HG03575 (cell line): Measurements from ENCODE around the gene DDX49.
"Not testable (repeated sequence)": the region's sequence is repeated elsewhere in the genome, so short reads cannot be mapped to it uniquely, and the experiment has no call there.

Experiments used
- ATAC-seq: cut with Tn5 transposase; IDR thresholded peaks from one replicate; pipeline ENCODE4 v1.9.1; 2021; ENCODE audit not compliant: unreplicated experiment, insufficient number of reproducible peaks, low FRiP score; ENCODE audit errors: extremely low read depth

The DDX49 gene

DNA sequence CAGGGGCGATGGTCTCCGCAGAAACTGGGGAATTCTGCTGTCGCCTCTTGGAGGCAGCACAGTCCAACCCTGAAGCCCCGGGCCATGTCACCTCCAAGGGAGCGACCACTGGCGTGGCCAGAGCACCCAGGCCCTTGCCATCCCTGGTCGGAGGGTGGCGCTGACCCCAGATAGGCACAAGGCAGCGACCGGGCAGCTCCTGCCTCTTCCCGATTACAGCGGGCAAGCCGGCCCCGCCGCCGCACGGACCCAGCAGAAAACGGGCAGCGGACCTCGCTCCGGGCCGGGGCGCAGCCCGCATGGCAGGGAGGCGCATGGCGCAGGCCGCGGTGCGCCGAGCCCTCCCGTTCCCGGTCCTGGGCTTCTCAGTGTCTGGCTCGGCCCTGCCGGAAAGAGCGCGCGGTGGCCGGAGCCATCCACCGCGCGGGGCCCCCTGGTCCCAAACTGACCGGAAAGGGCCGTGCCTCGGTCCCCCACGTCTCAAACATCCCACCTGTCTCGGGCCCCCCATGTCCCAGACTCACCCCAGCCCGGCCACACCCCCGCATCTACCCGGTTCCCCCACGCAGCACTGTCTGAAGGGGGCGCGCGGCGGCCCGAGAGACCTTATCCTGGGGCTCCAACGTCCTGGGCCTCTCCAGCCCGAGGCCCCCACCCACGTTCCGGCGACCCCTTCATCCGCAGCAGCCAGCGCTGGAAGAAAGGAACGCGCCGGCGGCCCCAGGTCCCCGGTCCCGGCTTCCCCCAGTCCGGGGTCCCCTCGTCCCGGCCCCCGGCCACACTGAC, 24.3 kb upstream of the DDX49 start:
- no peak for ATAC-seq

GRCh38 chr19:18895824-18896341, 23.6 kb upstream of the DDX49 start, which contains the start of gene CERS1:
Gene CERS1, minus strand, starts transcription at chr19:18896158. Its CDS starts 86 bp downstream, at chr19:18896072.
- ATAC-seq, result no peak

- no peak for ATAC-seq
These were observed 23.1 kb upstream of the DDX49 start for GRCh38 chr19:18896421-18896841.

GRCh38 chr19:18897094-18898029, 22.2 kb upstream of the DDX49 start:
- ATAC-seq, result no peak

DNA sequence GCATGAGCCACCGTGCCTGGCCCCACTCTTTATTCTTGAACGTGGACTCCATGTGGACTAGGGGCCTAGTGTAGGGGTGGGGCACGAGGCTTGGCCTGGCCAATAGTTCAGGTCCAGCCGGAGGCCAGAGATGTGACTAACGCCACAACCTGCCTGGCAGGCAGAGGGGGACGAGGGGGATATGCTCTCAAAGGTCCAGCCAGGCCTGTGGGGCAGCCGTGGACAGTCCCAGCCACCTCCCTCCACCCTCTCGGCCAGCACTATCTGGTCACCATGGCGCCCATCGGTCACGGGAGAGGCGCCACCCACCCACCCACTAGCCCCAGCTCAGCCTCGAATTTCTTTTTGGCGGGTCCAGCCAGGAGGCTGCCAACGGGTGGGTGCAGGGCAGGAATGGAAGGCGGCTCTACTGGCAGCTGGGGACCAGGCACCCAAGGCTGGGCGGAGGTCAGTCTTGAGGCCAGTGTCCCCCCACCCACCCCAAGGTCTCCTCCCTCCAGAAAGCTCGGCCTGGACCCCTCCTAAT, 21.4 kb upstream of the DDX49 start:
- no peak for ATAC-seq

GRCh38 chr19:18898607-18899408, 20.7 kb upstream of the DDX49 start:
- ATAC-seq, result no peak

- ATAC-seq, result no peak
These were observed 19.6 kb upstream of the DDX49 start for GRCh38 chr19:18899624-18900560.

GRCh38 chr19:18900700-18901481, 18.6 kb upstream of the DDX49 start:
- no peak for ATAC-seq

DNA sequence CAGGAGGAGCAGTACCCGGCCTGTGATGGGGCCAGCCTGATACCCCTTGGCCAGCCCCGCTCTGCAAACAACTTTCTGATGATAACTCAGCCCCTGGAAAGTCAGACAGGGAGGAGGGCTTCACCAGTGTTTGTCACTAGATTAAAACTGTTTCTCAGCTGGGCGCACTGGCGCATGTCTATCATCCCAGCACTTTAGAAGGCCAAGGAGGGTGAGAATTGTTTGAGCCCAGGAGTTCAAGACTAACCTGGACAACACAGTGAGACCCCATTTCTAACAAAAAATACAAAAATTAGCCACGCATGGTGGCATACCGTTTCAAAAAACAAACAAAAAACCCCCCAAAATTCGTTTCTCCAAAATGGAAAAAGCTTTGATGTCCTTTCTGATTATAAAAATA, 18.0 kb upstream of the DDX49 start:
- no peak for ATAC-seq

- not testable (repeated sequence) for ATAC-seq
These were observed 17.0 kb upstream of the DDX49 start for GRCh38 chr19:18902519-18902918.

GRCh38 chr19:18903156-18904037, 16.1 kb upstream of the DDX49 start:
- ATAC-seq, result no peak

DNA sequence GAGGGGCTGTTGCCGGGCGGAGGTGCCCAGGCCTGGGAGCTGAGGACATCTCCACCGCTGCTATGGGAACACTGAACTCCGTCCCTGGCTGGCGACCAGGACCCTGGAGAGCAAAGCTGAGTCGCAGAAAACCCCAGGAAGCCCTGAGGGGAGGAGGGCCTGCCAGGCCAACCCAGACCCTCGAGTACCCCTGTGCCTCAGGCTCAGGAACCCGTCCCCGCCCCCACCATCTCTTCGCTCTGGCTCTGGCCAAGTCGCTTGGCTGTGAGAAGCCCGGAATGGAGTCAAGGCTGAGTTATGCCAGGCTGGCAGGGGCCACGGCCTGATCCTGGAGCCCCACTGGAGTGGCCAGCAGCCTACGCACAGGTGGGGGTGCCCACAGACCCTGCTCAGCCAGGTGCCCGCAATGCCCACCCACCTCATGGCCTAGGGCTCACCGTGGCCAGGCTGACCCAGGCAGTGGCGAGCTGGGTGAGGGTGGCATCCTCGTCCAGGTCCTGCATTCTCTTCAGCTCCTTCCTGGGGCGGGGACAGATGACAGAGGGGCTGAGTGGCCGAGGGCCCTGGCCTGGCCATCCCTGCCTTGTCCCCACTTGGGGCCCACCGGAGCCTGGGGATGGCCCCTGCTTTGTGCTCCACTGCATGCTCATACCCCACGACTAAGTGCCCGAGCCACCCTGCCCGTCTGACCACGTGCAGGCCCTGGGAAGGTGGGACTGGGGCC, 15.0 kb upstream of the DDX49 start:
- ATAC-seq, result no peak

DNA sequence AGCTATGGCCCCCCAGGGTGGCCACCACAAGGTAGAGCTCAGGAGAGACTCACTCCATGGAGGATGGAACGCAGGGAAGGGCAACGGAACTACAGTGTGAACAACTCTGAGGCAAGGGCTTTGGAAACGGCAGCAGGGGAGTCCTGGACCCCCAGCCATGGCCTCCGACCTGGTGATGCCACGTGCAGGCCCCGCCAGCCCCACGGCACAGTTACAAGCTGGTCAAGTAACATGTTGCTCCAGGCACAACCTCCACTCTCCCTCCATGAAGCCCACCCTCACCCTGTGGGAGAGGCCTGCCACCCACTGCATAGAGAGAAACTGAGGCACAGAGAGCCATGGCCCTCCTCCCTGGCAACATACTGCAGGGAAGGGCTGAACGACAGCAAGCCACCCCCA, 14.5 kb upstream of the DDX49 start:
- ATAC-seq, result no peak

DNA sequence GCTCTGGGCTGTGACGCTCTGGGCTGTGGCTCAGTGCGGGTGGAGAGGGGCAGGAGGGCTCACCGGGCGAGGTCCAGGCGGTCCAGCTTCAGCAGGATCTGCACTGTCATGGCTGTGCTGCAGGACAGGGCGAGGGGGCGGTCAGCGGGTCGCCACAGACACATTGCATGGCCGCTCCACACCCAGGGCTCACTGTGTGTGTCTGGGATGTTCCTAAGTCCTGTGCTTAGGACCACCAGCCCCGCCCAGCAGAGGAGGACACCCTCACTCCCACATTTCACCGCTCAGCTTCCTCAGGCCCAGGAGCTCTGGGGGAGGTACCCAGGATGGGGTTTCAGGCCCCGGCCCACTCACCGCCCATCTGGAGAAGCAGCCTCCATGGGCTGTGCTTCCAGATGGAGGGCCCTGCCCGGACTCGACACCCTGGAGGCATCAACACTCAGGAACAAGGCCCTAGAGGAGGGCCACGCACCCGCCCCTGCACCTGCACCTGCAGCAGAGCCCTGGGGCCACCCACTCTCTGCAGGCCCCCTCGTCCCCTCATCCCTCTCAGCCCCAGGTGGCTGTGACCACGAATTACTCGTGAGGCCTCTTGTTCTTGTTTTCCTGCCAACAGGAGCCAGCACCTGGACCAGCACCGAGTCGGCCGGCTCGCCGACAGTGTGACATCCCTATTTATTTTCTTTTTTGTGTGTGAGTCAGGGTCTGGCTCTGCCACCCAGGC, 13.8 kb upstream of the DDX49 start:
- ATAC-seq, result no peak
